ENCODE results near the gene FIZ1.

DNA sequence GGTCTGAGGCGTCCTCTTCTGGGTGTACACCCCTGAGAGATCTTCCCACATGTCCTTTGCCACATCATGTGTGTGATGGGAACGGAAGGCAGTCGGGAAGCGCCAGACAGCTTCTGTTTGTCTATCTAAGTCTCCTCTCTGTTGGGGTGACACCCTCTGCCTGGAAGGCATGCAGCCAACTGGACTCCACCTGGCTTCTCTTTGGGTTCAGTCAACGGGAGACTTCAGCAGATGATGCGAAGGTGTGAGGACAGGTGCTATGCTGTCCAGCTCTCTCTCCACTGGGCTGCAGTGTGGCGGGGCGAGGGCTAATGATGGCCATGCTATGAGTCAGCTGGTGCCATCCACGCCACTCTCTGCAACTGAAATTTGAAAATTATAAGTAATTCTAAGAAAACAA lies 39.6 kb downstream of the FIZ1 start:
- TF ChIP-seq POLR2A (IDR thresholded peaks at IDR 0.05) = no peak
- TF ChIP-seq, protein P1, sequence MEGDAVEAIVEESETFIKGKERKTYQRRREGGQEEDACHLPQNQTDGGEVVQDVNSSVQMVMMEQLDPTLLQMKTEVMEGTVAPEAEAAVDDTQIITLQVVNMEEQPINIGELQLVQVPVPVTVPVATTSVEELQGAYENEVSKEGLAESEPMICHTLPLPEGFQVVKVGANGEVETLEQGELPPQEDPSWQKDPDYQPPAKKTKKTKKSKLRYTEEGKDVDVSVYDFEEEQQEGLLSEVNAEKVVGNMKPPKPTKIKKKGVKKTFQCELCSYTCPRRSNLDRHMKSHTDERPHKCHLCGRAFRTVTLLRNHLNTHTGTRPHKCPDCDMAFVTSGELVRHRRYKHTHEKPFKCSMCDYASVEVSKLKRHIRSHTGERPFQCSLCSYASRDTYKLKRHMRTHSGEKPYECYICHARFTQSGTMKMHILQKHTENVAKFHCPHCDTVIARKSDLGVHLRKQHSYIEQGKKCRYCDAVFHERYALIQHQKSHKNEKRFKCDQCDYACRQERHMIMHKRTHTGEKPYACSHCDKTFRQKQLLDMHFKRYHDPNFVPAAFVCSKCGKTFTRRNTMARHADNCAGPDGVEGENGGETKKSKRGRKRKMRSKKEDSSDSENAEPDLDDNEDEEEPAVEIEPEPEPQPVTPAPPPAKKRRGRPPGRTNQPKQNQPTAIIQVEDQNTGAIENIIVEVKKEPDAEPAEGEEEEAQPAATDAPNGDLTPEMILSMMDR (IDR thresholded peaks at IDR 0.05) = no peak

Measured in heart left ventricle (tissue), 13 donors.